GM19324 (cell line): Measurements from ENCODE around the gene FANCL.
"Not testable (repeated sequence)": the region's sequence is repeated elsewhere in the genome, so short reads cannot be mapped to it uniquely, and the experiment has no call there.

Experiments
- ATAC-seq: cut with Tn5 transposase; IDR thresholded peaks from one replicate; pipeline ENCODE4 v1.9.1; 2021; ENCODE audit warnings: mild to moderate bottlenecking, moderate library complexity; ENCODE audit not compliant: unreplicated experiment, low FRiP score

FANCL gene

GRCh38 chr2:58207189-58207588 is 33.9 kb downstream of the FANCL start:
- no peak for ATAC-seq

- ATAC-seq: no peak
These were observed 34.3 kb downstream of the FANCL start for GRCh38 chr2:58206785-58207184.

GRCh38 chr2:58204195-58204959 is 36.7 kb downstream of the FANCL start:
- ATAC-seq: no peak

GRCh38 chr2:58203018-58203417 is 38.1 kb downstream of the FANCL start:
- no peak for ATAC-seq

GRCh38 chr2:58202404-58202803 is 38.7 kb downstream of the FANCL start:
- no peak for ATAC-seq

- no peak for ATAC-seq
These were observed 43.2 kb downstream of the FANCL start for GRCh38 chr2:58197894-58198293.

GRCh38 chr2:58195662-58196061 is 45.5 kb downstream of the FANCL start:
- ATAC-seq: no peak

GRCh38 chr2:58194458-58194857 is 46.7 kb downstream of the FANCL start:
- no peak for ATAC-seq

- ATAC-seq: not testable (repeated sequence)
These were observed 54.1 kb downstream of the FANCL start for GRCh38 chr2:58187022-58187421.

GRCh38 chr2:58186501-58186900 is 54.6 kb downstream of the FANCL start:
- no peak for ATAC-seq

- ATAC-seq: no peak
These were observed 58.6 kb downstream of the FANCL start for GRCh38 chr2:58182527-58182926.

- ATAC-seq: no peak
These were observed 60.5 kb downstream of the FANCL start for GRCh38 chr2:58180635-58181034.

GRCh38 chr2:58180175-58180574 is 61.0 kb downstream of the FANCL start:
- not testable (repeated sequence) for ATAC-seq

- not testable (repeated sequence) for ATAC-seq
These were observed 63.9 kb downstream of the FANCL start for GRCh38 chr2:58177187-58177586.

- ATAC-seq: not testable (repeated sequence)
These were observed 69.3 kb downstream of the FANCL start for GRCh38 chr2:58171831-58172230.

- ATAC-seq: not testable (repeated sequence)
These were observed 70.7 kb downstream of the FANCL start for GRCh38 chr2:58170334-58170933.

- ATAC-seq: not testable (repeated sequence)
These were observed 71.3 kb downstream of the FANCL start for GRCh38 chr2:58169845-58170244.

GRCh38 chr2:58168130-58168529 is 73.0 kb downstream of the FANCL start:
- ATAC-seq: not testable (repeated sequence)

GRCh38 chr2:58163913-58164312 is 77.2 kb downstream of the FANCL start:
- ATAC-seq: no peak

- ATAC-seq: no peak
These were observed 82.6 kb downstream of the FANCL start for GRCh38 chr2:58158481-58158880.

- ATAC-seq: no peak
These were observed 83.4 kb downstream of the FANCL start for GRCh38 chr2:58157754-58158153.

- no peak for ATAC-seq
These were observed 84.3 kb downstream of the FANCL start for GRCh38 chr2:58156780-58157179.
